ENCODE data around the gene OR1I1. TPM values are rescaled to one million over a fixed set of nuclear protein-coding genes. Genes with fewer than 3 reads are reported as not detected.
"Not testable (repeated sequence)": the region's sequence is repeated elsewhere in the genome, so short reads cannot be mapped to it uniquely, and the experiment has no call there.

OR1I1 gene
- total RNA-seq, 1 donor from 2014 or later = not detected

DNA sequence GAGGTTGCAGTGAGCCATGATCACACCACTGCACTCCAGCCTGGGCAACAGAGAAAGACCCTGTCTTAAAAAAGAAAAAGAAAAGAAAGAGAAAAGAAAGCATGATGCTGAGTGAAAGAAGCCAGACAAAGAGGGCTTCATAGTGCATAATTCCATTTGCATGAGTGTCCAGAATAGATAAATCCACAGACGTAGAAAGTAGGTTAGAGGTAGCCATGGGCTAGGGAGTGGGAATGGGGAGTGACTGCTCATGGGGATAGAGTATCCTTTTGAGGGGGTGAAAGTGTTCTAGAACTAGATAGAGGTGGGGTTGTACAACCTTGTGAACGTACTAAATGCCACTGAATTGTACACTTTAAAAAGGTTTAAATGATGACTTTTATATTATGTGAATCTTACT lies 7.6 kb upstream of the OR1I1 start:
- DNase-seq = no peak
- H3K9me3 Mint-ChIP-seq = no peaks in the 10 kb centered on the region
- no peaks in the 10 kb centered on the region for H3K4me1 Mint-ChIP-seq
- H3K27me3 Mint-ChIP-seq = no peaks in the 10 kb centered on the region
- intact Hi-C loops (cut with micrococcal nuclease) = no loop called here
- no peak overlapping the region for H3K4me3 Mint-ChIP-seq
- no peak overlapping the region for H3K27ac Mint-ChIP-seq
- no peaks in the 10 kb centered on the region for H3K36me3 Mint-ChIP-seq (ENCODE audit: low read depth)

DNA sequence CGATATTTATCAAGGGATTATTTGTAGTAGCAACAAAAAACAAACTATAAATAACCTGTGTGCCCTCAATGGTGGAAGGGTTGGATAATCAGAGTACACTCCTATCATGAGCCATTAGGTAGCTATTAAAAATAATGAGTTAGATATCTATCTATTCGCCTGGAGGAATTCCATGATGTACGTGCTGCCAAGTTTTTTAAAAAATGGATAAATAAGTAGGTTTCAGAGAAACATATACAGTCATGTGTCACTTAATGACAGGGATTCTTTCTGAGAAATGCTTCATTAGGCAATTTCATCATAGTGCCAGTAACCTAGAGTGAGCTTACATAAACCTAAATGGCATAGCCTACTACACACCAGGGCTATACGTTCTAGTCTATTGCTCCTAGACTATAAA lies 6.2 kb upstream of the OR1I1 start:
- DNase-seq = no peak
- no peak overlapping the region for H3K4me3 Mint-ChIP-seq
- no peaks in the 10 kb centered on the region for H3K27me3 Mint-ChIP-seq
- H3K9me3 Mint-ChIP-seq = no peaks in the 10 kb centered on the region
- no peaks in the 10 kb centered on the region for H3K36me3 Mint-ChIP-seq (ENCODE audit: low read depth)
- intact Hi-C loops (cut with micrococcal nuclease) = no loop called here
- H3K27ac Mint-ChIP-seq = no peak overlapping the region
- H3K4me1 Mint-ChIP-seq = no peaks in the 10 kb centered on the region

DNA sequence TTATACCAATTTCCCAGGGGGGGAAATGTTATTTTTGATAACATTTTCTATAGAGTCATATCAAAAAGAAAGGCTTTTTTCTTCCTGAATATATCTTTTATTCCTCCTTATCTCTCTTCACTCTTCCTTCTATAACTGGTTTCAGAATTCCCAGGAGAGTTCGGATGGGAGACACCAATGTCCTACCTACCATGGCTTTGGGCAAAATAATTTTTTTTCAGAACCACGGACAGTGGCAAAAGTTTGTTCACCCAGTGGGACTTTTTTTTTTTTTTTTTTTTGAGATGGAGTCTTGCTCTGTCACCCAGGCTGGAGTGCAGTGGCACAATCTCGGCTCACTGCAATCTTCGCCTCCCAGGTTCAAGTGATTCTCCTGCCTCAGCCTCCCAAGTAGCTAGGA lies 2.0 kb upstream of the OR1I1 start:
- H3K4me1 Mint-ChIP-seq; H3K27ac Mint-ChIP-seq; H3K36me3 Mint-ChIP-seq (ENCODE audit: low read depth); intact Hi-C loops (cut with micrococcal nuclease); H3K9me3 Mint-ChIP-seq; H3K4me3 Mint-ChIP-seq; DNase-seq; H3K27me3 Mint-ChIP-seq: not testable (repeated sequence)

GRCh38 chr19:15087182-15087581 lies 5.2 kb downstream of the OR1I1 start:
- no peaks in the 10 kb centered on the region for H3K36me3 Mint-ChIP-seq (ENCODE audit: low read depth)
- H3K9me3 Mint-ChIP-seq = no peaks in the 10 kb centered on the region
- peaks cover 2% of the 10 kb centered on the region for H3K4me1 Mint-ChIP-seq
- no peak overlapping the region for H3K27ac Mint-ChIP-seq
- DNase-seq = no peak
- H3K27me3 Mint-ChIP-seq = no peaks in the 10 kb centered on the region
- intact Hi-C loops (cut with micrococcal nuclease) = no loop called here
- H3K4me3 Mint-ChIP-seq = no peak overlapping the region

DNA sequence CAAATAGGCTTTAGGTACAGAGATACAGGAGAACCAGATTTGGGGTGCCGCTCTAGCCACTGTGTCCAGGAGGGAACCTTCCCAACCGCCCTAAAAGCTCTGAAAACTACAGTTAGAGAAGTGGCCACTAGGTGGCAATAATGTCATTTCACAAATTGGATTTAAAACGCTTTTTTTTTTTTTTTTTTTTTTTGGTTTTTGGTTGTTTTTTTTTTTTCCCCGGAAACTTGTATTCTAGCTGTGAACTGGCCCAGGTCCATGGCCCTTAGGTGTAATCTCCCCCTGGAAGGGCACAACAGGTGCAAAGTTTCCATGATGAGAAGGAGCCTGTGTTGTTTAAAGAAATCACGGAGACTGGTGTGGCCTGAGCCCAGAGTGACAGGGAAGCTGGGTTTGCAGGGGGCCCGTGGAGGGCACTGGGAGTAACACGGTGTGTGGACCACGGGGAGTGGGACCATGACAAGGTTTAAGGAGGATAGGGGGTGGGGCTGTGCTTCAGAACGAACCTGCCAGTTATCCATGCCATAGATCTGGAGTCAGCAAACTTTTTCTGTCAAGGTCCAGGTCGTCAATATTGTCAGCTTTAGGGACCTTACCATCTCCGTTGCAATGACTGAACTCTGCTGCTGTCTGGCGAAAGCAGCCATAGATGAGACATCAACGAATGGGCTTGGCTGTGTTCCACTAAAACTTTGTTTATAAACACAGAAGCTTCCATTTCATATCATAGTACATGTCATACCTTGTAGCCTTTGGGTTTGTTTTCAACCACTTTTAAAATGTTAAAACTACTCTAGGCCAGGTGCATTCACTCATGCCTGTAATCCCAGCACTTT lies 10.1 kb downstream of the OR1I1 start:
- H3K9me3 Mint-ChIP-seq = no peaks in the 10 kb centered on the region
- peaks cover 3% of the 10 kb centered on the region for H3K4me1 Mint-ChIP-seq
- H3K27ac Mint-ChIP-seq = peak overlapping the region; percentile 41
- H3K4me3 Mint-ChIP-seq = no peak overlapping the region
- H3K36me3 Mint-ChIP-seq (ENCODE audit: low read depth) = no peaks in the 10 kb centered on the region
- intact Hi-C loops (cut with micrococcal nuclease) = loop anchor here (1.0 to 2.0 kb wide), 2 partner anchors 59 to 464 kb away; no protein-coding TSS in a partner anchor
- peak; percentile 88 for DNase-seq
- no peaks in the 10 kb centered on the region for H3K27me3 Mint-ChIP-seq

- H3K9me3 Mint-ChIP-seq = no peaks in the 10 kb centered on the region
- H3K27me3 Mint-ChIP-seq = no peaks in the 10 kb centered on the region
- H3K27ac Mint-ChIP-seq = no peak overlapping the region
- intact Hi-C loops (cut with micrococcal nuclease) = loop anchor here (2.0 kb wide), 1 partner anchor 58 kb away; no protein-coding TSS in a partner anchor
- H3K4me3 Mint-ChIP-seq = no peak overlapping the region
- peaks cover 3% of the 10 kb centered on the region for H3K4me1 Mint-ChIP-seq
- no peak for DNase-seq
- H3K36me3 Mint-ChIP-seq (ENCODE audit: low read depth) = no peaks in the 10 kb centered on the region
Observed at GRCh38 chr19:15093001-15093400, 11.0 kb downstream of the OR1I1 start.

GRCh38 chr19:15096223-15096622 lies 14.2 kb downstream of the OR1I1 start:
- DNase-seq = no peak
- H3K9me3 Mint-ChIP-seq = no peaks in the 10 kb centered on the region
- no peaks in the 10 kb centered on the region for H3K36me3 Mint-ChIP-seq (ENCODE audit: low read depth)
- peaks cover 3% of the 10 kb centered on the region for H3K4me1 Mint-ChIP-seq
- H3K27ac Mint-ChIP-seq = no peak overlapping the region
- H3K27me3 Mint-ChIP-seq = peaks cover 2% of the 10 kb centered on the region
- intact Hi-C loops (cut with micrococcal nuclease) = no loop called here
- H3K4me3 Mint-ChIP-seq = no peak overlapping the region

DNA sequence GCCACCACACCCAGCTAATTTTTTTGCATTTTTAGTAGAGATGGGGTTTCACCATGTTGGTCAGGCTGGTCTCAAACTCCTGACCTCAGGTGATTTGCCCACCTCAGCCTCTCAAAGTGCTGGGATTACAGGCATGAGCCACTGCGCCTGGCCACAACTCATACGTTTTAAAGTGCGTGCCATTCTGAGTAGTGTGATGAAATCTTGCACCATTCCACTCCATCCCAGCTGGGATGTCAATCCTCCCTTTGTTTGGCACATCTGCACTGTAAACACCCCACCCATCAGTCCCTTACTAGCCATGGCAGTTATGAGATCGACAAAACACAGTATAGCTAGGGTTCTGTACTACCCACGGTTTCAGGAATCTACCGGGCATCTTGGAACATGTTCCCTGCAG lies 16.0 kb downstream of the OR1I1 start:
- DNase-seq; H3K27ac Mint-ChIP-seq; H3K27me3 Mint-ChIP-seq; H3K36me3 Mint-ChIP-seq (ENCODE audit: low read depth); H3K4me3 Mint-ChIP-seq; intact Hi-C loops (cut with micrococcal nuclease); H3K4me1 Mint-ChIP-seq; H3K9me3 Mint-ChIP-seq: not testable (repeated sequence)

GRCh38 chr19:15098460-15098859 lies 16.4 kb downstream of the OR1I1 start:
- Mint-ChIP-seq H3K27me3 (peaks cover 3% of the 10 kb centered on the region), H3K9me3 (peaks cover 5% of the 10 kb centered on the region), H3K4me3 (no peak overlapping the region), H3K4me1 (no peaks in the 10 kb centered on the region), H3K27ac (no peak overlapping the region), H3K36me3 (ENCODE audit: low read depth) (peaks cover under 1% of the 10 kb centered on the region)
- DNase-seq = no peak
- intact Hi-C loops (cut with micrococcal nuclease) = no loop called here

- Mint-ChIP-seq H3K4me1 (no peaks in the 10 kb centered on the region), H3K4me3 (no peak overlapping the region), H3K36me3 (ENCODE audit: low read depth) (peaks cover 2% of the 10 kb centered on the region), H3K9me3 (peaks cover 8% of the 10 kb centered on the region), H3K27me3 (peaks cover 4% of the 10 kb centered on the region), H3K27ac (no peak overlapping the region)
- DNase-seq = no peak
- intact Hi-C loops (cut with micrococcal nuclease) = no loop called here
Observed at GRCh38 chr19:15099017-15099582, 17.1 kb downstream of the OR1I1 start.

DNA sequence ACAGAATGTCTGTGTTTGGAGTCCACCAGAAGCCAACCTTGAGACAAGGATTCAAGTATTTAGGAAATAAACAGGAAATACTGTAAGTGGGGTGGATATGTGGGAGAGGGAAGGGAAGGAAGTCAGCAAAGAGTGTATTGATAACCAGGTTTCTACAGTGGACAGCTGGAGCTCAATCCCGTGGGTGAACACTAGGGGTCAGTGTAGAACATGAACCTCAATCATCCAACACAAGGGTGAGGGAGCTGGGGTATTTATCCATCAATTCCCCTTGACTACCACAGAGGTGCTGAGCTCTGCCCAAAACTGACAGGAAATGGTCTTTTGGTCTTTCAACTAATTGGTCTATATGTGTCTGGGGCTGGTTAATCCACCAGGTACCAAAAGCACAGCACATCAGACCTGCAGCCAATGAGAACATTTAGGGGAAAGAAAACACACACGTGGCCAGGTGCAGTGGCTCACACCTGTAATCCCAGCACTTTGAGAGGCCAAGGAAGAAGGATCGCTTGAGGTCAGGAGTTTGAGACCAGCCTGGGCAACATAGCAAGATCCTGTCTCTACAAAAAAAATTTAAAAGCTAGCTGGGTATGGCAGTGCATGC lies 19.6 kb downstream of the OR1I1 start:
- Mint-ChIP-seq H3K27me3 (peaks cover 14% of the 10 kb centered on the region), H3K36me3 (ENCODE audit: low read depth) (peaks cover 2% of the 10 kb centered on the region), H3K9me3 (peaks cover 24% of the 10 kb centered on the region), H3K4me1 (peaks cover 4% of the 10 kb centered on the region), H3K27ac (no peak overlapping the region), H3K4me3 (no peak overlapping the region)
- peak; percentile 87 for DNase-seq
- intact Hi-C loops (cut with micrococcal nuclease) = loop anchor here (2.0 kb wide), 1 partner anchor 49 kb away; no protein-coding TSS in a partner anchor

- no peak for DNase-seq
- intact Hi-C loops (cut with micrococcal nuclease) = no loop called here
- Mint-ChIP-seq H3K4me1 (peaks cover 12% of the 10 kb centered on the region), H3K27ac (no peak overlapping the region), H3K27me3 (peaks cover 24% of the 10 kb centered on the region), H3K9me3 (peaks cover 24% of the 10 kb centered on the region), H3K4me3 (no peak overlapping the region), H3K36me3 (ENCODE audit: low read depth) (peaks cover 2% of the 10 kb centered on the region)
Observed at GRCh38 chr19:15104003-15104402, 22.0 kb downstream of the OR1I1 start.

GRCh38 chr19:15104411-15104810 lies 22.4 kb downstream of the OR1I1 start:
- Mint-ChIP-seq H3K36me3 (ENCODE audit: low read depth) (peaks cover 2% of the 10 kb centered on the region), H3K27ac (no peak overlapping the region), H3K4me3 (no peak overlapping the region), H3K9me3 (peaks cover 24% of the 10 kb centered on the region), H3K27me3 (peaks cover 24% of the 10 kb centered on the region), H3K4me1 (peaks cover 12% of the 10 kb centered on the region)
- intact Hi-C loops (cut with micrococcal nuclease) = no loop called here
- DNase-seq = no peak

DNA sequence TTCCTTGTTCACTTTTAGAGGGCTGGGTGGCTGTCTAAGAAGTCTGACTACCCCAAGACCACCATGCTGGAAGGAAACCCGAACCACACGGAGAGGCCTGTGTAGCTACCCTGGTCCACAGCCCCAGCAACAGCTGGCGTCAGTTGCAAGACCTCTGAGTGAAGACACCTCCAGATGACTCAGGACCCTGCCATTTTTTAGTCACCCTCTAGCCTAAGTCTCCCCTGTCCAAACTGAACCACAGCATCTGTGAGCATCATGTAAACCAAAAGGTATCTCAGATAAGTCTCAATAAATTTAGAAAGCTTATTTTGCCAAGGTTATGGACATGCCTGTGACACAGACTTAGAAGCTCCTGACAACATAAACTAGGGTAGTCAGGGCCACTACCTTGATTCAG lies 23.0 kb downstream of the OR1I1 start:
- peaks cover 24% of the 10 kb centered on the region for H3K9me3 Mint-ChIP-seq
- intact Hi-C loops (cut with micrococcal nuclease) = no loop called here
- no peak overlapping the region for H3K4me3 Mint-ChIP-seq
- peaks cover 24% of the 10 kb centered on the region for H3K27me3 Mint-ChIP-seq
- peaks cover 12% of the 10 kb centered on the region for H3K4me1 Mint-ChIP-seq
- H3K36me3 Mint-ChIP-seq (ENCODE audit: low read depth) = peaks cover 2% of the 10 kb centered on the region
- DNase-seq = no peak
- no peak overlapping the region for H3K27ac Mint-ChIP-seq

All from activated CD4-positive, alpha-beta T cell treated with anti-CD3 and anti-CD28 coated beads, Interleukin-2, amount 10 ng/mL, durations not matched to agents 24 days and 14 days (primary cell).